Esophagus squamous epithelium (tissue), 5 donors: ENCODE data around the gene ITGB7. TPM values are rescaled to one million over a fixed set of nuclear protein-coding genes. Genes with fewer than 3 reads are reported as not detected.
A peak's percentile ranks its signal among the peaks of the same experiment; 100 is the strongest.

Source experiments
- DNase-seq: peaks from one replicate; lab custom pipeline; 2025; lab: John Stamatoyannopoulos, UW
- H3K27ac ChIP-seq, 4 donors: fragments of 200-600 bp; sonication (generic); one replicate each; pipeline ENCODE4 v1.5.1; 2016 to 2019; ENCODE audit warnings: mild to moderate bottlenecking in 1 of 4
- H3K27me3 ChIP-seq, 4 donors: fragments of 200-600 bp; sonication (generic); 1 replicate in 3 of 4; 2 replicates in 1 of 4; pipeline versions ENCODE4 v1.5.1 to v1.6.0; 2017 to 2021; ENCODE audit warnings: antibody characterized with exemption in 1 of 4
- H3K36me3 ChIP-seq, 3 donors: fragments of 200-600 bp; sonication (generic); one replicate each; pipeline ENCODE4 v1.5.1; 2016 to 2019
- H3K4me1 ChIP-seq, 3 donors: fragments of 200-600 bp; sonication (generic); one replicate each; pipeline ENCODE4 v1.5.1; 2017 to 2019
- H3K4me3 ChIP-seq, 4 donors: fragments of 200-600 bp; sonication (generic); 1 replicate in 3 of 4; 2 replicates in 1 of 4; pipeline ENCODE4 v1.5.1; 2016 to 2019; ENCODE audit warnings: mild to moderate bottlenecking in 2 of 4, moderate library complexity in 1 of 4
- H3K9me3 ChIP-seq, 3 donors: fragments of 200-600 bp; sonication (generic); one replicate each; pipeline ENCODE4 v1.5.1; 2016 to 2019
- POLR2A ChIP-seq, 4 donors: fragments of 450-650 bp; IDR thresholded peaks; one replicate each; pipeline ENCODE4 v1.6.1; 2017; ENCODE audit warnings: antibody characterized with exemption in 4 of 4, mild to moderate bottlenecking in 4 of 4, moderate library complexity in 3 of 4
- WGBS, 2 donors: methylation state at CpG; one replicate each; pipeline ENCODE4 v1.1.5; 2018; 5-methylcytosine and 5-hydroxymethylcytosine counted together
- intact Hi-C: fragments of 100-400 bp; cut with DNase I; formaldehyde crosslinking; loops from one replicate; pipeline ENCODE4 v1.15.0; 2022
- total RNA-seq, 4 donors: library from RNA; depleted of rRNA; stranded (reverse); fragments of >200 nt; gene quantifications; one replicate each; pipeline ENCODE4 v1.1.0, GENCODE V29; 2016
- TF ChIP-seq, protein P1 (sequence below), 6 experiments: fragments of 450-650 bp in 4 of 6; fragments of 200-600 bp in 2 of 6; sonication (generic) in 2 of 6; IDR thresholded peaks; one replicate each; pipeline ENCODE4 v1.5.1; 2016 to 2019; ENCODE audit warnings: antibody characterized with exemption in 6 of 6, mild to moderate bottlenecking in 4 of 6, moderate library complexity in 4 of 6
- donor health status: DM: yes; HTN: yes; CAD: no.

ITGB7 gene
- total RNA-seq, 4 donors from 2014 or later, result 4.2 to 7.2 (median 5.9) TPM

DNA sequence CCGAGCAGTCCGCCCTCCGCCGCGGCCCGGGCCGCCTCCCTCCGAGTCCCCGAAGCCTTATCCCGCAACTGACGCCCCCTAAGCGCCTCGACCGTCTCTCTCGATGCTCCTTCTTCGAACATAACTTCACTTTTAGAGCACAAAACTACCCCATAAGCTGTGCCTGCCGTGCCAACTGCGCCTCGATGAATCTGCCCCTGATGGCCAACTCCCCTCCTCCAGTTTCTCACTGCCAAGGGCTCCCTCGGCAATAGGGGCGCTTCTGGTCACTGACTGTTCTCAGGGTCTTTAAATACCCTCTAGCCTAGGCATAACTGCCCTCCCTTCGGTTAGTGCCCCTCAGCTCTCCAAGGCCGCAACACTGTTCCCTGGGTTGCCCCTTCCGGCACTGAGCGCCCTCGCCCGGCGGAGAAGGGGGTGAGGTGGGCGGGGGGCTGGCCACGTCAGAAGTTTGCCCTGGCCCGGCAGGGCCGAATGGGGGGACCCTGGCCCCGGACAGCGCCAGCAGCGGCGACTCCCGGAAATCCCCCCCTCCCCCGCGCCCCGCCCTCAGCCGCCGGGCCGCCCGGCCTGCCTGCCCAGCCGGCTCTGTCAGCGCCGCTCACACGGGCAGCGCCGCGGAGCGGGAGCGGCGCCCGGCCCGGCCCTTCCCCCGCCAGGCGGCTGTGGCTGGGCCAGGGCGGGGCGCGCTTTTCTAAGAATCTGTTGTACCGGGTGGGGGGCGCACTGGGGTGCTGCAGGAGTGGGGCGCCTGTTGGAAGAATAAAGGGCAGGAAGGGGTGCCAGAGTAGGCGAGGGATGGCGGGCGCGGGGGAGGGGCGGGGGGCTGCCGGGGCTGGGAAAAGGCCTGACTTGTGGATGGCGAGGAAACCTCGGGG, 14.4 kb upstream of the ITGB7 start:
- peaks cover 0 to 16% (median 0%) of the 10 kb centered on the region in 3 donors for H3K36me3 ChIP-seq
- H3K9me3 ChIP-seq, result no peaks in the 10 kb centered on the region
- H3K4me3 ChIP-seq, result peak overlapping the region; percentile 56 to 82 (median 72)
- no peak for DNase-seq
- 0 to 4% methylated on average over 9 to 17 of the region's 72 CpGs for WGBS, 2 donors
- TF ChIP-seq POLR2A (IDR thresholded peaks at IDR 0.05), result peak in 1 of 4 donors; percentile 60
- TF ChIP-seq, protein P1, sequence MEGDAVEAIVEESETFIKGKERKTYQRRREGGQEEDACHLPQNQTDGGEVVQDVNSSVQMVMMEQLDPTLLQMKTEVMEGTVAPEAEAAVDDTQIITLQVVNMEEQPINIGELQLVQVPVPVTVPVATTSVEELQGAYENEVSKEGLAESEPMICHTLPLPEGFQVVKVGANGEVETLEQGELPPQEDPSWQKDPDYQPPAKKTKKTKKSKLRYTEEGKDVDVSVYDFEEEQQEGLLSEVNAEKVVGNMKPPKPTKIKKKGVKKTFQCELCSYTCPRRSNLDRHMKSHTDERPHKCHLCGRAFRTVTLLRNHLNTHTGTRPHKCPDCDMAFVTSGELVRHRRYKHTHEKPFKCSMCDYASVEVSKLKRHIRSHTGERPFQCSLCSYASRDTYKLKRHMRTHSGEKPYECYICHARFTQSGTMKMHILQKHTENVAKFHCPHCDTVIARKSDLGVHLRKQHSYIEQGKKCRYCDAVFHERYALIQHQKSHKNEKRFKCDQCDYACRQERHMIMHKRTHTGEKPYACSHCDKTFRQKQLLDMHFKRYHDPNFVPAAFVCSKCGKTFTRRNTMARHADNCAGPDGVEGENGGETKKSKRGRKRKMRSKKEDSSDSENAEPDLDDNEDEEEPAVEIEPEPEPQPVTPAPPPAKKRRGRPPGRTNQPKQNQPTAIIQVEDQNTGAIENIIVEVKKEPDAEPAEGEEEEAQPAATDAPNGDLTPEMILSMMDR (IDR thresholded peaks at IDR 0.05), result peak in 1 of 6 experiments; percentile 18
- H3K4me1 ChIP-seq, result peaks cover 69 to 97% (median 72%) of the 10 kb centered on the region in 3 donors
- intact Hi-C loops, result no loop called here
- no peaks in the 10 kb centered on the region for H3K27me3 ChIP-seq
- H3K27ac ChIP-seq, result peak overlapping the region; percentile 97 to 100 (median 99)

DNA sequence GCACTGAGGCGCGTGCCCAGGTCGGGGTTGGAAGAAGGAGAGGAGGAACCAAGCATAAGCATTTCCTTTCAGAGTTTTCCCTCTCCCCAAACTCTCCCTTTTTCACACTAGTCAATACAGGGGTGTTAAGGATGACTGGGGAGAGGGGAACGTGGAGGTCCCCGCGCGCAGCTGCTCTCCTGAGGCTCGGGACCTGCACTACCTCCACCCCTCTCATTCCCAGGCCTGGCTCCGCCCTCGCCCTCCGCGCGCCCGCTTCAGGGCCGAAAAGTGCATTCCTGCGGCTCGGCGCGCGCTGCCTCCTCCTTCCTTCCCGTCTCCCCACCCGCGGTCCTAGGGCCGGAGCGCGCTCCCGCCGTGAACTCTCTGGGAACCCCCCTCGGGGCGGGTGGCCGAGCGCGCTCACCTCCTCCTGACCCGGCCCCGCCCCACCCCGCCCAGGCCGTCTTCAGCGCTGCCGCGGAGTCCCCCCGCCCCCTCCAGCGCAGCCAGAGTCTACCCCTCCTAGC, 13.7 kb upstream of the ITGB7 start:
- TF ChIP-seq, protein P1 (IDR thresholded peaks at IDR 0.05), result no peak
- no peak for TF ChIP-seq POLR2A (IDR thresholded peaks at IDR 0.05)
- Histone ChIP-seq H3K27ac (peak overlapping the region; percentile 97 to 100 (median 99)), H3K27me3 (no peaks in the 10 kb centered on the region), H3K9me3 (no peaks in the 10 kb centered on the region), H3K4me1 (peaks cover 68 to 97% (median 72%) of the 10 kb centered on the region in 3 donors), H3K4me3 (peak overlapping the region; percentile 56 to 82 (median 72)), H3K36me3 (peaks cover 0 to 16% (median 0%) of the 10 kb centered on the region in 3 donors)
- intact Hi-C loops, result no loop called here
- peak; percentile 59 for DNase-seq
- 0% methylated on average over 8 to 15 of the region's 42 CpGs for WGBS, 2 donors

DNA sequence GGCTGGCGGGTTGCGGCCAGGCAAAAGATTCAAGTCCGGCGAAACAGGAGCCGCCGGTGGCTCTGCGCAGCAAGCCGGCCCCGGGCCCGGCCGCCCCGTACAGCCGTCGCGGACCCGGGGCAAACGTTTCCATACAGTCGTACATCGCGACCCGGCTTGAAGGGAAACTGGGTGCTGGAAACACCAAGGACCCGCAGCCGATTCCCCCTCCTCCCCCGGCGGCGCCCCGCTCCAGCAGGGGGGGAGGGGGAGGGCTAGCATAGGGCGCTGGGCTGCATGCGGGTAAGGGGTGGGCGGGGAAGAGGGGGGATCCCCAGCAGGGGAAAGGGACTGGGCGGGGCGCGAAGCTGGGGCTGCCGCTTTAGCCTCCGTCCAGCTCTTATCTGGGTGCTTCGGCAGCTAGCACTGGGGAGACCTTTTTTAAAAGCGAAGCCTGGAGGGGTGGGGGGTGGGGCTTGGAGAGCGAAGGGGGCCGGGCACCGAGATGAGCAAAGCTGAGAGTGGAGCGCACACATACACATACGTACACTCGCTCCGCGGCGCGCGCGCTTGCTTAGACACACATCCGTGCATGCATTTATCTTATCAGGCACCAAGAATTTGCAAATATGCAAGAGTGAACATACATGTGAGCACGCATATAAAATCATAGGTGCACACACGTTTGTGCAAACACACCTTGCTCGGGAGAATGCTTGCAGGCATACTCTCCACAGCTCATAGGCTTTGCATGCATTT, 13.1 kb upstream of the ITGB7 start:
- Histone ChIP-seq H3K9me3 (no peaks in the 10 kb centered on the region), H3K4me3 (peak overlapping the region; percentile 56 to 82 (median 72)), H3K27ac (peak overlapping the region; percentile 97 to 100 (median 99)), H3K36me3 (peaks cover 0 to 16% (median 5%) of the 10 kb centered on the region in 3 donors), H3K27me3 (no peaks in the 10 kb centered on the region), H3K4me1 (peaks cover 63 to 97% (median 67%) of the 10 kb centered on the region in 3 donors)
- TF ChIP-seq, protein P1 (IDR thresholded peaks at IDR 0.05), result no peak
- TF ChIP-seq POLR2A (IDR thresholded peaks at IDR 0.05), result no peak
- 0% methylated on average over 20 to 22 of the region's 53 CpGs for WGBS, 2 donors
- DNase-seq, result peak; percentile 64
- intact Hi-C loops, result loop anchor here (5.0 kb wide), 1 partner anchor 32 kb away; a partner anchor contains a TSS

DNA sequence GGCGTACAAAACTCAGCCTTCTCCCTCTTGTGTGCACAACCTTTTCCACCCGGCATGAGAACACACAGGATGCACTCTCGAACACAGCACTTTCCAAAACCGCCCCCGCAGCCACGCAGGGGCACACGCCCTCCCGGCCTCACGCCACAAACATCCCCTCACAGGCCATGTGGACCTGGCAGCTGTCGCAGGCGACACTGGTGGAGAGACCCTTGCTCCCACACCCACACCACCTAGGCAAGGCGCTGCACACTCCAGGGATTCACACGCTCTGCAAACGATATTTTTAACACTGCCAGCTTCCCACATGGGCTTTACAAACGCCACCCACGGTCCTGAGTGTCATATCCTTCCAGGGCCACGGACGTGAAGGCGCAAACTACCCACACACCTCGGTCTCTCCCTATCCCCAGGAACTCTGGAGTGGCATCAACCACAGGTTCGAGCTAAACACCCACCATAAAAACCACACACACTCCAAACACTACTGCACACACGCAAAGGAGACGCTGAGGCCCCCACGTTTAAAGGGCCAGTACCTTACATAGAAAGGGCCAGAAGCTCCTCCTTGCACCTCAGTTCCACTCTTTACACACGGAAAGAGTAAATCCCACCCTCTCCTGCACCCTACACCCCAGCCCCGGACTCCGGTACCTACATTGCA, 12.4 kb upstream of the ITGB7 start:
- TF ChIP-seq, protein P1 (IDR thresholded peaks at IDR 0.05), result no peak
- TF ChIP-seq POLR2A (IDR thresholded peaks at IDR 0.05), result peak in 1 of 4 donors; percentile 15
- Histone ChIP-seq H3K27me3 (no peaks in the 10 kb centered on the region), H3K4me1 (peaks cover 56 to 97% (median 64%) of the 10 kb centered on the region in 3 donors), H3K9me3 (no peaks in the 10 kb centered on the region), H3K27ac (peak overlapping the region; percentile 97 to 100 (median 99)), H3K4me3 (peak overlapping the region; percentile 56 to 82 (median 72)), H3K36me3 (peaks cover 4 to 22% (median 12%) of the 10 kb centered on the region in 3 donors)
- DNase-seq, result no peak
- WGBS, 2 donors, result 0 to 2% methylated on average over 13 to 22 of the region's 27 CpGs
- intact Hi-C loops, result loop anchor here (5.0 kb wide), 1 partner anchor 33 kb away; a partner anchor contains a TSS
